HEK293T (cell line): ENCODE results near the gene ENAH.

ENCODE experiments used
- ELF4 ChIP-seq: fragments of 450-650 bp; IDR thresholded peaks from 2 replicates; pipeline ENCODE4 v1.6.1; 2017; ENCODE audit warnings: antibody characterized with exemption
- NFRKB ChIP-seq: fragments of 450-650 bp; IDR thresholded peaks from 2 replicates; pipeline ENCODE4 v1.6.1; 2016; ENCODE audit warnings: mild to moderate bottlenecking, moderate library complexity

GRCh38 chr1:225448146-225448805, 204.6 kb downstream of the ENAH start:
- no peak for TF ChIP-seq ELF4
- no peak for TF ChIP-seq NFRKB
